GM21737 (cell line): Measurements from ENCODE around the gene OAF.

Source experiments
- ATAC-seq: cut with Tn5 transposase; IDR thresholded peaks from one replicate; pipeline ENCODE4 v1.9.1; 2021; ENCODE audit warnings: mild to moderate bottlenecking, moderate library complexity; ENCODE audit not compliant: unreplicated experiment

Gene OAF

GRCh38 chr11:120182790-120183491 is 27.9 kb upstream of the OAF start:
- ATAC-seq: no peak

- no peak for ATAC-seq
Observed at GRCh38 chr11:120183701-120184141, 27.1 kb upstream of the OAF start.

DNA sequence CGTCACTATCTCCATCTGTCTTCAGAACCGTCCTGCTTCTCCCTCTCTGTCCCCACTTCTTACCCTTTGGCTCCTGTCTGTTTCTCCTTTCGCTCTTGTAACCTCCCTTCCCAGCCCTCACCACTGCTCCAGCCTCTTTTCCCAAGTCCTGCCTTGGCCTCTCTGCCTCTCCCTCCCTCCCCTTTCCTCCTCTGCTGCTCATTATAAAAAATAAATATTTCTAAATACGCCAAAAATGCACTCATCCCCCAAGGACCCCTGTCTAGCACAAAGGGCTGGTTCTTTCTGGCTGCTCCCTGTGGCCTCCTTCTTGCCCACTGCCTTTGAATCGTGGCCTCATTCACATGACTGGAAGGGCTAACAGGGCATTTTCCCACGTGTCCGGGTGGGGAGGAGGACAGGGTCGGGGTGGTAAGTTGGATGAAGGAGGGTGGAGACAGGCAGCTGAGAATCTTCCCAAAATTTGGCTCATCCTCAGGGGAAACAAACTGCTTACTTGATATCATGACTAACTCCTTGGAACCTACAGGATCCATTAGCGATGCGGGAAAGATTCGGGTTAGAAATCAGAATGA is 26.4 kb upstream of the OAF start:
- ATAC-seq: no peak

DNA sequence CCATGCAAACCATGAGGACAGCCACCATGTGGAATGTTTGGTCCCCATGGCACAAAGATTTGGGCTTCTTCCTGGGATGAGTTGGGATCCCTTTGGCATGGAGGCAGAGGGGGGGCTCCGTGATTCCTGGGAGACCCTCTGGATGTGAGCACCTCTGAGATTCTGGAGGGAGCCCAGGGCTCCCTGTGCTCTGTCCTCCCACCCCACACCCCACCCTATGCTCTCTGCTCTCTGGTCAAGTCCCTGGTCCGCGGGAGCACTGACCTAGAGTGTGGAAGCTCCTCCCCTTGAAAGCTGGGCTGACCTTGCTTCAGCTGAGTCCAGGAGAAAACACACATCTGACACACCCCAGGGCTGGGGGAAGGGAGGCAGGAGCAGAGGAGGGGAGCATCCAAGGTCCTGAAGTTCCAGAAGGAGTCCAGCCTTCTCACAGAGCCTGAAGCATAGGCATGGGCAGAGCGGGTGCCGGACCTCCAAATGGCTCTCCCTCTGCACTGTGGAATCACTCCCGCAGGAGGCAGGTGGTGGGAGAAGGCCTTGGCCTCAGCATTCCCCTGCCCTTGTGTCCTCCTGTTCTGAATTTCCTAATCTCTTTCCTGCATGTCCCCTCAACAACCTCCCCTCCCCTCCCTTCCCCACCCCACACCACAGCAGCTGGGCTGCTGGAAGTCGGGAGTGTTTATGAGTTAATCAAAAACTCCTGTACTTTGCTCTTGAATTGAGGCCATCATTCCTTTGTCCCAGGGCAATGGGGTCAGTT is 25.7 kb upstream of the OAF start:
- no peak for ATAC-seq

DNA sequence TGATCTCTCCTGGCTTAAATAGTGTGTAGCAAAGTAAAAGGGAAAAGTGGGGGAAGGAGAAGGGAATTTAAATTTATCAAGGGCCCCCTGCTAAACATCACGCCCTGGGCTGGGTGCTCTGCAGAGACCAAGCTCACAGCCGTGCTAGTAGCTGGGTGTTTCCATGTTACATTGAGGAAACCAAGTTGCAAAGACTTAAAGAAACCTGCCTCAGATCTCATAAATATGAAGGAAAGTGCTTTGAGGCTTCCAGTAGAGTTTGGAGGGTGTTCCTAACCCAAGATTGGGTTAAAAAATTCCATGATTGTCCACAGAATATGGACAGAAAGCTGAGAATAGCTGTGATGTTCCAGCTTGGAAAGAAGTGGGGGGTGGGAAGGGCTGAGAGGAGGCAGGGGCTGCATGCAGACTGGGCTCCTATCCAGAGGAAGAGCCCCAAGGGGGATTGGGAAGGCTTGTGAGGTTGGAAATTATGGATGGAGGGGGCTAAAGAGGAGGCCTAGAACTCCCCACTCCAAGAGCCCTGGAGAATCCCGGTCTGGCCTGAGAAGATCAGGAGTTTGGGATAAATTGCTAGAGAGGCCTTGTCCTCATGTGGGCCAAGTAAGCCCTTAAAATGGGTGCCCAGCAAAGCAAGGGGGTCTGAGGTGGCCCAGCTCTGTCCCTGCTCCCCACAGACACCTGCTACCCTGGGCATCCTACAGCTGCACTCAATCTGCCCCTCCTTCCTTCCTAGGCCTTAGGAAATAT is 25.0 kb upstream of the OAF start:
- no peak for ATAC-seq

DNA sequence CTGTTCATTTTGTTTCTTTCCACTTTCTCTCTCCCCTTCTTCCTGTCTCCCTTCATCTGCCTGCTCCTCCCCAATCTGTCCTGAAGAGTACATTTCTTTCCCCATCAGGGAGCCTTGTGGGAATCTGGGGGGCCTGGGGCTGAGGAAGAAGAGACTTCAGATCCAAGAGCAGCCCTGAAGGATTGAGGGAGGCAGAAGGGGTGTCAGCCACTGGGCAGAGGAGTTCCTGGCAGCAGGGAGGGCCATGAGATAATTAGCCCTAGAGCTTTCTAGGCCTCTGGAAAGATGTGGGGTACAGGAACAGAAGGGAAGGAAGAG is 24.4 kb upstream of the OAF start:
- no peak for ATAC-seq

- peak; percentile 51 for ATAC-seq
Observed at GRCh38 chr11:120186774-120187591, 23.8 kb upstream of the OAF start.

DNA sequence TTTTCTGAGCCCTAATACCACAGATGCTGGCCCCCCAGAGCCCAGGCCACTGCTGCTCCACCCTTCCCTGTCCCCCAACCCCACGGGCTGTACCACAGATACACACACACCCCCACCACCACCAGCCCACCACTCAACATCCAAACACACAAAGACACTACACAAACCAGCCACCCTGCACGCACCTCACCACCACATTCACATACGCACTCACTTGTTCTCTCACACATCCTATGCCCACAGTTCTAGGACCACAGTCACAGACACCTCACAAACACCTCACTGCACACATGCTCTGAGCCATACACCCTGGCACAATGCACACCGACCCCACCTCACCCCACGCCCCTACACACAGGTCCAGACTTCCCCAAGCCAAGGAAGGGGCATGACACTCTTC is 22.5 kb upstream of the OAF start:
- ATAC-seq: no peak

DNA sequence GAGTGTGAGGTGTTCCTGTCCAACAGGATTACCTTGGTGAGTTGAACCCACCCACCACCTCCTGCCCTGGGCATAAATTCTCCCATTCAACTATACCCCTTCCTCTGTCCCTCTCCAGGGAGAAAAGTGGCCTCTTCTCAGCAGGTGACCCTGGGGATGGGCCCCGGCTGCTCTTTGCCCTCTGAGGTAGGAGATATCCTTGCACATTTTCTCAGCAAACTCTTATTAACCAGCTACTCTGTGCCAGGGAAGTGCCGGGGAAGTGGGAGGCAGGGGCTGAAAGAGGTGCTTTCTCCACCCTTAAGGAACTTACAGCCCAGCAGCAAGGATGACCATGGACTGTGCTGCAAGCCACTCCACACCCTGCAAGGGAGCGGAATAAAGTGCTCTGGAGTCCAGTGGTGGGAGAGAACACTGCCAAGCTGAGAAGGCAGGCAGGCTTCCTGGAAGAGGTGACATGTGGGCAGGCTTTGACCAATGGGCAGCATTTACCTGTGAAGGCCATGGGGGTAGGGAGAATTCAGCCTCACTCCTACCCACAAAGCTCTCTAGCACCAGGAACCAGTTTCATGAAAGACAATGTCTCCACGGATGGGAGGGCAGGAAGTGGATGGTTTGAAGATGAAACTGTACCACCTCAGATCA is 21.9 kb upstream of the OAF start:
- ATAC-seq: no peak

DNA sequence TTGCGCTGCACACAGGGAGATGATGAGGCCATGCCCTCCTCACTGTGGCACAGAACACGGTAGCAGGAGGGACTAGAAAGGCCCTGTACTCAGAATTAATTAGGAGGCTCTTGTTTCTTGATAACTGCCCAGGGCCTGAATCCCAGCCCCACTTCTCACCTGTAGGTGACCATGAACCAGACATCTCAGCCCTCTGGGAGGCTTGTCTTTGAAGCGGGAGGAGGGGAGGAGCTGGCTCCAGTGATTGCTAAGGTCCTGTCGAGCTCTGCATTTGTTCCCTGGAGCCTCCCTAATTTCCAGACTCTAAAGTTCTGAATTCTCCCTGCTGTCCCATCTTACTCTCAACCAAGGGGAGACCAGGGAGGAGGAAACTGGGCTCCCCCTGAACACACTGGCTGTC is 19.8 kb upstream of the OAF start:
- no peak for ATAC-seq

DNA sequence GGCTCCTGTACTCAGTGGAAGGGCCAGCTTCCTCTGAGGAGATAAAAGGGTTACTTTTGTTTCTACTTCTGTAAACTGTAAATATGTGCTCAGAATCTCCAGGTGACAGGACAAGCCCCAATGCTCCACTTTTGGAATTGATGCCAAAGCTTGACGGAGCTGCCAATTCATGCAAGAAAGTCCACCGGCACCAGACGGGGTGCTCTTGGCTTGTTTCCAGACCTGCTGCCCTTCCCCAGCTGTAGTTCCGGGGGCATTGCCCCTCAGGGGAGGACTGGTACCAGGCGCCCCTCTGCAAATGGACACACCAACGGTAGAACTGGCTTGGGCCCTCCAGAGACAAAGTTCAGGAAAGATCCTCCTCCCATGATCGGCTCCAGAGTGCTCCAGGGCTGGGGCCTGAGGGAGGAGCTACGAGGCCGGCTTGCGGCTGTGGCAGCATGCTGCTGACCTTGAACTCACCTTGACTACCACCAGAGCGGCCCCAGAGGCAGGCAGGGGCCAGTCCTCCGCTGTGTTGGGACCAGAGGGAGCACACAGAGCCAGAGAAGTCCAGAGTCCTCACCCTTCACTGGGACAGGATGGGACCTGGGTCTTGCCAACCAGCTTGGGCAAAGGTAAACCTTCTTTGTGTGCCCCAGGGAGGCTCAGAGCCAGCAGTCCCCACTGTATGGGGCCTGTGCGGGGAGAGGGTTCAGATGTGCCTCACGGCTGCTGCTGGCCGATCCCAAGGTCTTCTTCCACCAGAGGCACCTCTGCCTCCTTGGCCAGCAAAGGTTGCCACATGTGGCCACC is 17.8 kb upstream of the OAF start:
- no peak for ATAC-seq

GRCh38 chr11:120194166-120194565 is 16.7 kb upstream of the OAF start:
- ATAC-seq: no peak

- ATAC-seq: no peak
Observed at GRCh38 chr11:120195601-120196320, 15.1 kb upstream of the OAF start.

- no peak for ATAC-seq
Observed at GRCh38 chr11:120196826-120197225, 14.0 kb upstream of the OAF start.

GRCh38 chr11:120197251-120197891 is 13.5 kb upstream of the OAF start:
- no peak for ATAC-seq

DNA sequence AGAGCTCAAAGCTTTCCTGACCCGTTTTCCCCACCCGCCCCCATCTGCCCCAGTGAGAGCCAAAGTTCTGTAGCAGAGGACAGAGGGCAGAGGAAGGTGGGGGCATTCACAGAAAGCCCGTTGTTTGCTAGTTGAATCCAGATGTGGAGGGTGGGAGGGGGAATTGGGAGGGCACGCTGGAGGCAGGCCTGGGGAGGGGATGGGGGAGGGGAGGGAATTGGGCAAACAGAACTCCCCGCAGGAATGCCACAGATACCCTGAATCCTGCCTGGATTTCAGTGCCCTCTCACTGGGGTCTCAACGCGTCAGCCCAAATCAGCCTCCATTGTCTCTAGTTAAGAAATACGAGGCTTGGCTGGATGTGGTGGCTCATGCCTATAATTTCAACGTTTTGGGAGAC is 12.9 kb upstream of the OAF start:
- no peak for ATAC-seq

- ATAC-seq: no peak
Observed at GRCh38 chr11:120198403-120198786, 12.4 kb upstream of the OAF start.

- ATAC-seq: no peak
Observed at GRCh38 chr11:120198787-120199469, 11.9 kb upstream of the OAF start.
